Measurements from ENCODE around the gene ANKRD23. TPM values are rescaled to one million over a fixed set of nuclear protein-coding genes. Genes with fewer than 3 reads are reported as not detected.

Gene ANKRD23
- total and polyA plus RNA-seq, 12 donors = 0.96 to 40.0 (median 14.5) TPM

- peaks cover 0 to 38% (median 21%) of the 10 kb centered on the region in 9 donors for H3K4me1 ChIP-seq
- H3K4me3 ChIP-seq = no peak overlapping the region
- ATAC-seq (no peak), DNase-seq (no peak)
- intact Hi-C loops (cut with DNase I) = no loop called here
- H3K9me3 ChIP-seq = no peaks in the 10 kb centered on the region
- 94 to 96% methylated on average over 13 of the region's 13 CpGs for WGBS, 2 donors
- TF ChIP-seq CTCF (IDR thresholded peaks at IDR 0.05) = no peak
- no peak overlapping the region for H3K27ac ChIP-seq
- H3K27me3 ChIP-seq = no peaks in the 10 kb centered on the region
- H3K36me3 ChIP-seq = peaks cover 0 to 100% (median 65%) of the 10 kb centered on the region in 9 donors
These were observed 14.9 kb downstream of the ANKRD23 start for GRCh38 chr2:96828874-96829273.

GRCh38 chr2:96828436-96828835 is 15.4 kb downstream of the ANKRD23 start:
- H3K27me3 ChIP-seq = no peaks in the 10 kb centered on the region
- peaks cover 0 to 38% (median 23%) of the 10 kb centered on the region in 9 donors for H3K4me1 ChIP-seq
- no peaks in the 10 kb centered on the region for H3K9me3 ChIP-seq
- intact Hi-C loops (cut with DNase I) = no loop called here
- 95 to 97% methylated on average over 14 of the region's 14 CpGs for WGBS, 2 donors
- ATAC-seq (no peak), DNase-seq (no peak)
- no peak overlapping the region for H3K27ac ChIP-seq
- H3K36me3 ChIP-seq = peaks cover 0 to 99% (median 65%) of the 10 kb centered on the region in 9 donors
- TF ChIP-seq CTCF (IDR thresholded peaks at IDR 0.05) = no peak
- no peak overlapping the region for H3K4me3 ChIP-seq

GRCh38 chr2:96826546-96827278 is 17.1 kb downstream of the ANKRD23 start:
- peaks cover 0 to 93% (median 58%) of the 10 kb centered on the region in 9 donors for H3K36me3 ChIP-seq
- intact Hi-C loops (cut with DNase I) = no loop called here
- 87 to 88% methylated on average over 22 of the region's 22 CpGs for WGBS, 2 donors
- no peaks in the 10 kb centered on the region for H3K9me3 ChIP-seq
- DNase-seq (no peak), ATAC-seq (no peak)
- no peaks in the 10 kb centered on the region for H3K27me3 ChIP-seq
- no peak for TF ChIP-seq CTCF (IDR thresholded peaks at IDR 0.05)
- H3K4me1 ChIP-seq = peaks cover 0 to 38% (median 22%) of the 10 kb centered on the region in 9 donors
- H3K4me3 ChIP-seq = no peak overlapping the region
- H3K27ac ChIP-seq = no peak overlapping the region

GRCh38 chr2:96825057-96825456 is 18.8 kb downstream of the ANKRD23 start:
- DNase-seq (no peak), ATAC-seq (no peak)
- WGBS, 2 donors = 93 to 96% methylated on average over 14 of the region's 14 CpGs
- intact Hi-C loops (cut with DNase I) = no loop called here
- no peaks in the 10 kb centered on the region for H3K27me3 ChIP-seq
- H3K4me3 ChIP-seq = no peak overlapping the region
- H3K27ac ChIP-seq = no peak overlapping the region
- no peaks in the 10 kb centered on the region for H3K9me3 ChIP-seq
- no peak for TF ChIP-seq CTCF (IDR thresholded peaks at IDR 0.05)
- peaks cover 0 to 79% (median 44%) of the 10 kb centered on the region in 9 donors for H3K36me3 ChIP-seq
- H3K4me1 ChIP-seq = peaks cover 2 to 42% (median 36%) of the 10 kb centered on the region in 9 donors
